Activated CD4-positive, CD25-positive, alpha-beta regulatory T cell treated with anti-CD3 and anti-CD28 coated beads, Interleukin-2, amount 50 U/mL, for 72 hours (primary cell): ENCODE results near the gene SMIM23.

Experiments used
- DNase-seq: peaks from one replicate; pipeline ENCODE4 v3.0.0; 2021

The SMIM23 gene

GRCh38 chr5:171785517-171785916, at the start of gene SMIM23:
SMIM23 (plus strand) TSS chr5:171785817; CDS start chr5:171785872, 55 bp downstream.
- DNase-seq, result no peak

GRCh38 chr5:171736976-171737891, 48.4 kb upstream of the SMIM23 start:
- DNase-seq, result no peak

- no peak for DNase-seq
Measured at GRCh38 chr5:171738501-171738900, 47.1 kb upstream of the SMIM23 start.

GRCh38 chr5:171739271-171739670, 46.3 kb upstream of the SMIM23 start:
- DNase-seq, result no peak

- DNase-seq, result no peak
Measured at GRCh38 chr5:171743436-171744076, 42.1 kb upstream of the SMIM23 start.

GRCh38 chr5:171744264-171744663, 41.4 kb upstream of the SMIM23 start:
- no peak for DNase-seq

- no peak for DNase-seq
Measured at GRCh38 chr5:171744882-171745281, 40.7 kb upstream of the SMIM23 start.

GRCh38 chr5:171745602-171746001, 40.0 kb upstream of the SMIM23 start:
- no peak for DNase-seq

GRCh38 chr5:171747061-171747859, 38.4 kb upstream of the SMIM23 start:
- no peak for DNase-seq

GRCh38 chr5:171748720-171749119, 36.9 kb upstream of the SMIM23 start:
- no peak for DNase-seq

- no peak for DNase-seq
Measured at GRCh38 chr5:171749365-171749764, 36.3 kb upstream of the SMIM23 start.

- DNase-seq, result no peak
Measured at GRCh38 chr5:171750311-171750788, 35.3 kb upstream of the SMIM23 start.

GRCh38 chr5:171755354-171755821, 30.2 kb upstream of the SMIM23 start:
- no peak for DNase-seq

GRCh38 chr5:171757853-171758535, 27.6 kb upstream of the SMIM23 start:
- DNase-seq, result no peak

GRCh38 chr5:171759777-171760176, 25.8 kb upstream of the SMIM23 start:
- no peak for DNase-seq

GRCh38 chr5:171762021-171762608, 23.5 kb upstream of the SMIM23 start:
- DNase-seq, result no peak

- no peak for DNase-seq
Measured at GRCh38 chr5:171762903-171763302, 22.7 kb upstream of the SMIM23 start.

- no peak for DNase-seq
Measured at GRCh38 chr5:171764265-171764664, 21.4 kb upstream of the SMIM23 start.

GRCh38 chr5:171766875-171767274, 18.7 kb upstream of the SMIM23 start:
- DNase-seq, result no peak

GRCh38 chr5:171770153-171770552, 15.5 kb upstream of the SMIM23 start:
- no peak for DNase-seq

- no peak for DNase-seq
Measured at GRCh38 chr5:171771856-171772255, 13.8 kb upstream of the SMIM23 start.

- DNase-seq, result no peak
Measured at GRCh38 chr5:171773106-171773505, 12.5 kb upstream of the SMIM23 start.
